ENCODE data around the gene OR52N5. TPM values are rescaled to one million over a fixed set of nuclear protein-coding genes. Genes with fewer than 3 reads are reported as not detected.

The OR52N5 gene
- total and polyA plus RNA-seq, 3 donors from 2014 or later = 2.0 to 2.5 TPM; not detected in 1

DNA sequence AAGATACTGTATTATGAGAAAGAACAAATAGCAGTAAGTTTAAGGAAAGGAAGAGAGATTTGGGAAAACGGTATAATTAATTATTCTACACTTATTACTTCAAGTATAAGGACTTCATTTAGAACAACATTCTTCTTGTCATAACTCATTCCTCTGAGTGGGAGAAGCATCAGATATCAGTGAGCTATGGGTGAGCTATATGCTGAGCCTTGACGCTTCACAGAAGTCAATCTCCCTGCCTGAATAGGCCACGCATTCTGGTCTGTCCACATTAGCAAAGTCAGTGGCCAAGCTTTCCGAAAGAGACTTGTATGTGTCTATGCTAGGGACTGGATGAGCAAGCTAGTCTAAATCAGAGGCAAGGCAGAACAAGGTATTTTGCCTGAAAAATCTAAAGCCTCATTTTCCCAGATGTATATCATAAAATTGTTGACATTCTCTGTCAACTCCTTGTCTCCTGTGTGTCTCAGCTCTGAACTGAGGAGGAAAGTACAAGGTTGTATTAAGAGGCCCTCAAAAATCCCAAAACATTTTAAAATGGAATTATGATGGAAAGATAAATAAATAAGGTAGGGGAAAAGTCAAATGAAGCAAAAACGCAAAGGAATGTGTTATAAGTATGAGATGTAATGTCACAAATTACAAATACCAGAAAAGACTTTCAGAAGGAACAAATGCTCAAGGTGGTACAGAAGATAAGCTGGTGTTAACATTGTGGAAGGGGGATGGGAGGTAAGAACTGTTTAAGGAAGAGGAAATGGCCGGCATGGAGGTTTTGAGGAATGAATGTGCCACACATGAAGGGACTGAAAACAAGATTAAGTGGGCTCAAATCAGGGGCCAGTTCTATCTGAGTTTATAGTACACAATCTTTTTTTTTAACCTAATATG, 27.0 kb upstream of the OR52N5 start:
- 72 to 73% methylated on average over 6 of the region's 6 CpGs for WGBS, 2 donors
- TF ChIP-seq, protein P1, sequence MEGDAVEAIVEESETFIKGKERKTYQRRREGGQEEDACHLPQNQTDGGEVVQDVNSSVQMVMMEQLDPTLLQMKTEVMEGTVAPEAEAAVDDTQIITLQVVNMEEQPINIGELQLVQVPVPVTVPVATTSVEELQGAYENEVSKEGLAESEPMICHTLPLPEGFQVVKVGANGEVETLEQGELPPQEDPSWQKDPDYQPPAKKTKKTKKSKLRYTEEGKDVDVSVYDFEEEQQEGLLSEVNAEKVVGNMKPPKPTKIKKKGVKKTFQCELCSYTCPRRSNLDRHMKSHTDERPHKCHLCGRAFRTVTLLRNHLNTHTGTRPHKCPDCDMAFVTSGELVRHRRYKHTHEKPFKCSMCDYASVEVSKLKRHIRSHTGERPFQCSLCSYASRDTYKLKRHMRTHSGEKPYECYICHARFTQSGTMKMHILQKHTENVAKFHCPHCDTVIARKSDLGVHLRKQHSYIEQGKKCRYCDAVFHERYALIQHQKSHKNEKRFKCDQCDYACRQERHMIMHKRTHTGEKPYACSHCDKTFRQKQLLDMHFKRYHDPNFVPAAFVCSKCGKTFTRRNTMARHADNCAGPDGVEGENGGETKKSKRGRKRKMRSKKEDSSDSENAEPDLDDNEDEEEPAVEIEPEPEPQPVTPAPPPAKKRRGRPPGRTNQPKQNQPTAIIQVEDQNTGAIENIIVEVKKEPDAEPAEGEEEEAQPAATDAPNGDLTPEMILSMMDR (IDR thresholded peaks at IDR 0.05) = no peak
- no peak for TF ChIP-seq POLR2A (IDR thresholded peaks at IDR 0.05)
- intact Hi-C loops (cut with DNase I; ENCODE audit: low total_unique reads) = no loop called here

DNA sequence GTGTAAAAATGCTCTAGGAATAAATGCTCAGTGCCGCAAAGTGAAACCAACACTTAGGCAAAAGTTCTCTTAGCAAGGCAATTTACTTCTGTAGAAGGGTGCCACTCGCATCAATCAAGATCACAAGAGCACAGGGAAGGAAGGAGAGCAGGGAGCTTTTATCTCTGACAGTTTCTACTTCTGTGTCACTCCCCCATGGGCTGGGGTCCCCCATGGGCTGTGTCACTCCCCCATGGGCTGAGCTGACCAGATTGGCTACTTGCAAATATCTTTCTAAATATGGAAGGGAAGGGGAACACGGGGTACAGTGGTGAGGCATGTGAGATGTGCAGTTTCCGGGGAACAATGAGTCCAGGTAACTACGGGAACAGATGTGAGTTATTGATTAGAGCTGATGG, 26.0 kb upstream of the OR52N5 start:
- 18 to 34% methylated on average over 5 of the region's 5 CpGs for WGBS, 2 donors
- Histone ChIP-seq H3K4me3 (peak overlapping the region in 1 of 2 donors; percentile 49), H3K27me3 (no peaks in the 10 kb centered on the region), H3K4me1 (peaks cover 7% of the 10 kb centered on the region), H3K9me3 (no peaks in the 10 kb centered on the region), H3K27ac (no peak overlapping the region), H3K36me3 (ENCODE audit: low read depth, missing control alignments) (no peaks in the 10 kb centered on the region)
- TF ChIP-seq, protein P1 (IDR thresholded peaks at IDR 0.05) = no peak
- TF ChIP-seq POLR2A (IDR thresholded peaks at IDR 0.05) = no peak
- DNase-seq = no peak
- intact Hi-C loops (cut with DNase I; ENCODE audit: low total_unique reads) = no loop called here

More for the DNA sequence above, 27.0 kb upstream of the OR52N5 start:
- Histone ChIP-seq H3K4me1 (peaks cover 7% of the 10 kb centered on the region), H3K9me3 (no peaks in the 10 kb centered on the region), H3K27me3 (no peaks in the 10 kb centered on the region), H3K4me3 (no peak overlapping the region), H3K36me3 (ENCODE audit: low read depth, missing control alignments) (no peaks in the 10 kb centered on the region), H3K27ac (no peak overlapping the region)
- no peak for DNase-seq

DNA sequence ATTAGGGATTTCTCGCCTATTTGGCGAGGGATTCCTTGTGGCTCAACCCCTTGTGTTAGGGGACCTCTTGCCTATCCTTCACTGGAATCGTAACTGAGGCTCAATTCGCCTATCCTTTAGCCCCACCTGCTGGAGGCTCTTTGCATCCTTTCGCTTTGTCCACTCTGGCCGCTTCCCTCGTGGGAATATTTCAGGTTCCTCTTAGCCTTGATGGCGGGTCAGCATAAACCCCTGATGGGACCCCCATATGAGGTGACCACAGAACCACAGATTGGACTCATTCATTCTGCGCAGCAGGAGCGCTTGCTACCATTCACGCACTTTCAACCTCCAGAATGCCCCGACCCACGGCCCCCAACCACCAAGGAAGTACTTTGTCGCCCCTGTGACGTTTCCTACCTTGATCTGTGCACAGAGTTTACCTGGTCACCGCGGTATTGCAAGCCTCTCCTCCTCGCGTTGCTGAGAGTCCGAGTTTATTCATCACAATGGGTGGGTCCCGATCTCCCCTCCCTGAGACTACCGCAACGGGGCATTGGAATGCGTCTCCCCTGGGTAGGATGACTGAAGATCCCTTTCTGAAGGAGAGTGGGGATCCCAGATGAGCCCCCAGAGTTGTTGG, 25.5 kb upstream of the OR52N5 start, which contains the start of gene OR52N2:
OR52N2 (plus strand) TSS at position 425 of the 622 bp plus-strand sequence. CDS start 11,412 bp downstream, outside the sequence.
- Histone ChIP-seq H3K36me3 (ENCODE audit: low read depth, missing control alignments) (no peaks in the 10 kb centered on the region), H3K4me3 (peak within 1 kb of the TSS in 1 of 2 donors; percentile 49), H3K27me3 (no peaks in the 10 kb centered on the region), H3K9me3 (no peaks in the 10 kb centered on the region), H3K4me1 (peaks cover 7% of the 10 kb centered on the region), H3K27ac (no peak within 1 kb of the TSS)
- WGBS, 2 donors = 6 to 10% methylated on average over 22 to 24 of the region's 24 CpGs
- TF ChIP-seq, protein P1 (IDR thresholded peaks at IDR 0.05) = peak; percentile 53 to 65 (median 64)
- TF ChIP-seq POLR2A (IDR thresholded peaks at IDR 0.05) = no peak
- intact Hi-C loops (cut with DNase I; ENCODE audit: low total_unique reads) = no loop called here
- peak; percentile 81 for DNase-seq

DNA sequence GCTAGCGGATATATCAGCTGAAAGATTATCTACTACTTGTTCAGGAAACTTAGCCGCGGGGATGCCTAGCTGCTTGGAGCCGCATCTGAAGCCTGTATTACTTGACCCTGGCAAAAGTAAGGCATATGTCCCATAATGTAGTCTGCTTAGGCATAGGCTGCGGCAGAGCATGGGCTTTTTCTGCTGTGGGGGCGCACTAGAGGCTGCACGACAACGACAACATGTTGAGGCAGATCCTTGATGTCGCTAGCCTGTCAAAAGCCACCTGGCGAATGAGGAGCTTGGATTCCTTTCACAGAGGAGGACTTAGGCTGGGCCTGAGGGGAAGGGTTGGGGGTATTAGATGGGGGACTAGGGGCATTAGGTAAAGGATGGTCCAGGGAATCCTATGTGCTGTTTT, 24.4 kb upstream of the OR52N5 start:
- no peaks in the 10 kb centered on the region for H3K9me3 ChIP-seq
- intact Hi-C loops (cut with DNase I; ENCODE audit: low total_unique reads) = no loop called here
- 64 to 73% methylated on average over 10 of the region's 10 CpGs for WGBS, 2 donors
- no peak for DNase-seq
- H3K4me3 ChIP-seq = no peak overlapping the region
- no peaks in the 10 kb centered on the region for H3K36me3 ChIP-seq (ENCODE audit: low read depth, missing control alignments)
- H3K27me3 ChIP-seq = no peaks in the 10 kb centered on the region
- TF ChIP-seq POLR2A (IDR thresholded peaks at IDR 0.05) = no peak
- TF ChIP-seq, protein P1 (IDR thresholded peaks at IDR 0.05) = no peak
- H3K4me1 ChIP-seq = peaks cover 7% of the 10 kb centered on the region
- no peak overlapping the region for H3K27ac ChIP-seq
